H9 (cell line): ENCODE measurements around the gene ELOVL2. TPM values are rescaled to one million over a fixed set of nuclear protein-coding genes. Genes with fewer than 3 reads are reported as not detected.

Source experiments
- DNase-seq: peaks from one replicate; pipeline ENCODE4 v3.0.0-alpha.2; 2017
- H2AFZ ChIP-seq: one replicate; pipeline ENCODE4 v1.6.1; 2013; ENCODE audit warnings: mild to moderate bottlenecking, low read length, control low read depth, moderate library complexity
- H2AK5ac ChIP-seq: 2 replicates; pipeline ENCODE4 v1.6.1; 2013; ENCODE audit warnings: low read length, control low read depth, mixed read lengths; ENCODE audit not compliant: insufficient read length
- H2BK120ac ChIP-seq: one replicate; pipeline ENCODE4 v1.6.1; 2013; ENCODE audit warnings: low read depth, mild to moderate bottlenecking, low read length, control low read depth, inconsistent platforms; ENCODE audit not compliant: poor library complexity, severe bottlenecking
- H2BK12ac ChIP-seq: 2 replicates; pipeline ENCODE4 v1.6.1; 2013; ENCODE audit warnings: low read length, control low read depth, mixed read lengths, low read depth; ENCODE audit not compliant: insufficient read length
- H2BK15ac ChIP-seq: 2 replicates; pipeline ENCODE4 v1.6.1; 2013; ENCODE audit warnings: low read depth, low read length, control low read depth
- H2BK20ac ChIP-seq: one replicate; pipeline ENCODE4 v1.6.1; 2013; ENCODE audit warnings: low read depth, mild to moderate bottlenecking, low read length, control low read depth, inconsistent platforms; ENCODE audit not compliant: poor library complexity, severe bottlenecking
- H2BK5ac ChIP-seq: 2 replicates; pipeline ENCODE4 v1.6.1; 2013; ENCODE audit warnings: low read length, control low read depth, mixed read lengths; ENCODE audit not compliant: insufficient read length
- H3K14ac ChIP-seq: 2 replicates; pipeline ENCODE4 v1.6.1; 2013; ENCODE audit warnings: low read length, control low read depth; ENCODE audit not compliant: insufficient read depth
- H3K18ac ChIP-seq: 2 replicates; pipeline ENCODE4 v1.6.1; 2013; ENCODE audit warnings: low read depth, mild to moderate bottlenecking, mixed read lengths, low read length, control low read depth; ENCODE audit not compliant: insufficient read length
- H3K23ac ChIP-seq: 2 replicates; pipeline ENCODE4 v1.6.1; 2013; ENCODE audit warnings: low read length, control low read depth, mixed read lengths, low read depth; ENCODE audit not compliant: insufficient read length
- H3K23me2 ChIP-seq: 2 replicates; pipeline ENCODE4 v1.6.1; 2013; ENCODE audit warnings: low read depth, mild to moderate bottlenecking, mixed read lengths, low read length, control low read depth; ENCODE audit not compliant: insufficient read length, poor library complexity, severe bottlenecking
- H3K27ac ChIP-seq: 2 replicates; pipeline ENCODE4 v1.5.1; 2013; ENCODE audit warnings: low read length, control low read depth, mixed read lengths, low read depth; ENCODE audit not compliant: insufficient read length
- H3K27me3 ChIP-seq: 2 replicates; pipeline ENCODE4 v1.6.1; 2013; ENCODE audit warnings: low read length, control low read depth, inconsistent platforms; ENCODE audit not compliant: insufficient read depth
- H3K4ac ChIP-seq: 2 replicates; pipeline ENCODE4 v1.6.1; 2013; ENCODE audit warnings: low read depth, mild to moderate bottlenecking, control low read depth, inconsistent platforms, low read length, moderate library complexity
- H3K4me1 ChIP-seq: 2 replicates; pipeline ENCODE4 v1.6.1; 2013; ENCODE audit warnings: low read length, control low read depth, inconsistent platforms; ENCODE audit not compliant: insufficient read depth
- H3K4me2 ChIP-seq: 2 replicates; pipeline ENCODE4 v1.6.1; 2013; ENCODE audit warnings: low read length, control low read depth, mixed read lengths; ENCODE audit not compliant: insufficient read length, insufficient read depth
- H3K56ac ChIP-seq: 2 replicates; pipeline ENCODE4 v1.6.1; 2013; ENCODE audit warnings: low read depth, mild to moderate bottlenecking, mixed read lengths, low read length, control low read depth; ENCODE audit not compliant: insufficient read length
- H3K79me1 ChIP-seq: 2 replicates; pipeline ENCODE4 v1.6.1; 2013; ENCODE audit warnings: low read depth, mild to moderate bottlenecking, moderate library complexity, low read length, control low read depth, inconsistent platforms; ENCODE audit not compliant: insufficient read depth, poor library complexity, severe bottlenecking
- H3K79me2 ChIP-seq: 2 replicates; pipeline ENCODE4 v1.6.1; 2013; ENCODE audit warnings: low read length, control low read depth, inconsistent platforms; ENCODE audit not compliant: insufficient read depth
- H3K9ac ChIP-seq: 2 replicates; pipeline ENCODE4 v1.6.1; 2013; ENCODE audit warnings: low read length, control low read depth, mixed read lengths; ENCODE audit not compliant: insufficient read length; ENCODE audit errors: extremely low read depth
- H3K9me3 ChIP-seq: one replicate; pipeline ENCODE4 v1.6.1; 2013; ENCODE audit warnings: low read depth, low read length, inconsistent platforms; ENCODE audit not compliant: control insufficient read depth
- H3T11ph ChIP-seq: one replicate; pipeline ENCODE4 v1.6.1; 2013; ENCODE audit warnings: mild to moderate bottlenecking, low read length, control low read depth, inconsistent platforms
- H4K20me1 ChIP-seq: one replicate; pipeline ENCODE4 v1.6.1; 2013; ENCODE audit not compliant: control insufficient read depth, insufficient read length, insufficient read depth
- H4K5ac ChIP-seq: 2 replicates; pipeline ENCODE4 v1.6.1; 2013; ENCODE audit warnings: low read depth, mild to moderate bottlenecking, mixed read lengths, low read length, control low read depth; ENCODE audit not compliant: insufficient read length
- H4K8ac ChIP-seq: replicated peaks from 2 replicates; pipeline ENCODE4 v1.6.1; 2013; ENCODE audit warnings: low read length, control low read depth, mixed read lengths, low read depth; ENCODE audit not compliant: insufficient read length
- H4K91ac ChIP-seq: 2 replicates; pipeline ENCODE4 v1.6.1; 2013; ENCODE audit warnings: low read depth, mild to moderate bottlenecking, moderate library complexity, mixed read lengths, low read length, control low read depth; ENCODE audit not compliant: insufficient read length
- H3K27ac Mint-ChIP-seq, 3 experiments: 2 replicates in 2 of 3; 3 replicates in 1 of 3; pipeline ENCODE4 v1.8.0; 2020 to 2021; ENCODE audit warnings: mixed read lengths in 3 of 3, mild to moderate bottlenecking in 1 of 3, moderate library complexity in 1 of 3
- H3K27me3 Mint-ChIP-seq: 2 replicates; pipeline ENCODE4 v1.8.0; 2021; ENCODE audit warnings: low read depth, mild to moderate bottlenecking, moderate library complexity, mixed read lengths
- H3K36me3 Mint-ChIP-seq, 3 experiments: 2 replicates in 2 of 3; 3 replicates in 1 of 3; pipeline ENCODE4 v1.8.0; 2020 to 2021; ENCODE audit warnings: low read depth in 3 of 3, mixed read lengths in 3 of 3; ENCODE audit not compliant: insufficient read depth in 1 of 3
- H3K4me1 Mint-ChIP-seq, 2 experiments: 2 replicates each; pipeline ENCODE4 v1.8.0; 2020; ENCODE audit warnings: mixed read lengths in 2 of 2
- H3K4me3 Mint-ChIP-seq, 2 experiments: 2 replicates in 1 of 2; 3 replicates in 1 of 2; pipeline ENCODE4 v1.8.0; 2020 to 2021; ENCODE audit warnings: mild to moderate bottlenecking in 2 of 2, mixed read lengths in 2 of 2, moderate library complexity in 1 of 2
- H3K9me3 Mint-ChIP-seq, 2 experiments: 2 replicates in 1 of 2; 3 replicates in 1 of 2; pipeline ENCODE4 v1.8.0; 2020; ENCODE audit warnings: mild to moderate bottlenecking in 2 of 2, mixed read lengths in 2 of 2, moderate library complexity in 1 of 2
- WGBS: extraction: QIAGEN DNeasy Blood & Tissue Kit; methylation state at CpG from one replicate; pipeline ENCODE4 v1.1.7; 2013; ENCODE audit warnings: missing lambda C conversion rate, low lambda C conversion rate, mixed read lengths; ENCODE audit not compliant: insufficient read length; ENCODE audit errors: extremely low coverage; 5-methylcytosine and 5-hydroxymethylcytosine counted together
- total RNA-seq: library from RNA; stranded (reverse); gene quantifications from 2 replicates; pipeline ENCODE4 v1.2.1, GENCODE V29; 2021
- TF ChIP-seq, protein P1 (sequence below): fragments of 200-600 bp; sonication (generic); conservative IDR thresholded peaks from 3 replicates; pipeline ENCODE4 v1.8.0; 2021; ENCODE audit warnings: antibody characterized with exemption, mild to moderate bottlenecking

The ELOVL2 gene
- total RNA-seq, 1 experiment from 2014 or later: 0.57 TPM

DNA sequence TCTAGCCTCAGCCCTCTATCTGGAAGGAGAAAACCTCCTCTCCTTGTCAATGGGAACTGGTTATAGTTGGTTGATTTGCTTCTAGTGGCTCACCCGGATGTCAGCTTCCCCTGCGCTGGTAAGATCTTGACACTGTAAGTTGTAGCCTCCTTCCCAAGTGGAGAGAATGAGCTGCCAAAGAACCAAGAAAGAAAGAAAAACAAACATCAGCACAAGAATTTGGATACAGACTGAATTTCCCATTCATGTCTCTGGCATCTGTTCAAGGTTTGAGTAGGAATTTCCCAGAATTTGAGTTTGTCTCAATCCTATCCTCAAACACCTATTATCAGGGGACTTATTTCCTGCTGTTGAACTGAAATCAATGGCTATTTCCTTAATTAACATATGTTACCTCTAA is 44.1 kb downstream of the ELOVL2 start:
- Histone ChIP-seq H3K23me2 (no peaks in the 10 kb centered on the region), H3K9me3 (no peaks in the 10 kb centered on the region), H3K79me1 (no peaks in the 10 kb centered on the region), H3K4me2 (no peak overlapping the region), H3K23ac (no peak overlapping the region), H2AK5ac (no peak overlapping the region), H3K14ac (no peak overlapping the region), H3K79me2 (no peaks in the 10 kb centered on the region), H3K27ac (no peak overlapping the region), H3K4me1 (peaks cover 7% of the 10 kb centered on the region; the same call in 1 of the 2 replicates), H3K9ac (no peak overlapping the region), H3K18ac (no peak overlapping the region), H4K8ac (no peak overlapping the region), H3T11ph (no peak overlapping the region), H3K4ac (no peak overlapping the region), H2BK15ac (no peak overlapping the region), H3K56ac (no peak overlapping the region), H2AFZ (no peak overlapping the region), H2BK20ac (no peak overlapping the region), H4K91ac (no peak overlapping the region), H4K20me1 (no peaks in the 10 kb centered on the region), H4K5ac (no peak overlapping the region), H3K27me3 (no peaks in the 10 kb centered on the region), H2BK5ac (no peak overlapping the region), H2BK12ac (no peak overlapping the region), H2BK120ac (no peak overlapping the region)
- TF ChIP-seq, protein P1, sequence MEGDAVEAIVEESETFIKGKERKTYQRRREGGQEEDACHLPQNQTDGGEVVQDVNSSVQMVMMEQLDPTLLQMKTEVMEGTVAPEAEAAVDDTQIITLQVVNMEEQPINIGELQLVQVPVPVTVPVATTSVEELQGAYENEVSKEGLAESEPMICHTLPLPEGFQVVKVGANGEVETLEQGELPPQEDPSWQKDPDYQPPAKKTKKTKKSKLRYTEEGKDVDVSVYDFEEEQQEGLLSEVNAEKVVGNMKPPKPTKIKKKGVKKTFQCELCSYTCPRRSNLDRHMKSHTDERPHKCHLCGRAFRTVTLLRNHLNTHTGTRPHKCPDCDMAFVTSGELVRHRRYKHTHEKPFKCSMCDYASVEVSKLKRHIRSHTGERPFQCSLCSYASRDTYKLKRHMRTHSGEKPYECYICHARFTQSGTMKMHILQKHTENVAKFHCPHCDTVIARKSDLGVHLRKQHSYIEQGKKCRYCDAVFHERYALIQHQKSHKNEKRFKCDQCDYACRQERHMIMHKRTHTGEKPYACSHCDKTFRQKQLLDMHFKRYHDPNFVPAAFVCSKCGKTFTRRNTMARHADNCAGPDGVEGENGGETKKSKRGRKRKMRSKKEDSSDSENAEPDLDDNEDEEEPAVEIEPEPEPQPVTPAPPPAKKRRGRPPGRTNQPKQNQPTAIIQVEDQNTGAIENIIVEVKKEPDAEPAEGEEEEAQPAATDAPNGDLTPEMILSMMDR: no peak
- DNase-seq: no peak
- H3K27me3 Mint-ChIP-seq: no peaks in the 10 kb centered on the region
- no peak overlapping the region for H3K27ac Mint-ChIP-seq
- peaks cover 21 to 22% of the 10 kb centered on the region in 2 experiments for H3K4me1 Mint-ChIP-seq
- no peak overlapping the region for H3K4me3 Mint-ChIP-seq
- no CpG with 5 or more reads among the region's 2 CpGs for WGBS
- no peaks in the 10 kb centered on the region for H3K9me3 Mint-ChIP-seq
- H3K36me3 Mint-ChIP-seq: no peaks in the 10 kb centered on the region
